ENCODE results near the gene ADARB1. TPM values are rescaled to one million over a fixed set of nuclear protein-coding genes. Genes with fewer than 3 reads are reported as not detected.
A peak's percentile ranks its signal among the peaks of the same experiment; 100 is the strongest.

Gene ADARB1
- polyA plus RNA-seq, 1 experiment, result 25.3 TPM

GRCh38 chr21:45045481-45045880 lies 28.9 kb upstream of the ADARB1 start:
- H3K4me3 ChIP-seq (ENCODE audit: low read depth, low read length), result no peak overlapping the region
- ChIA-PET POLR2A (no interaction called here), CTCF (no interaction called here)
- no peak overlapping the region for H3K27ac ChIP-seq (ENCODE audit: low read depth, low read length)
- DNase-seq (ENCODE audit: low read depth, low spot score), result no peak
- H3K9me3 ChIP-seq (ENCODE audit: control insufficient read depth, insufficient read depth, low read length), result peaks cover 16% of the 10 kb centered on the region
- H3K27me3 ChIP-seq (ENCODE audit: control insufficient read depth, insufficient read depth, low read length), result no peaks in the 10 kb centered on the region
- TF ChIP-seq CTCF (IDR thresholded peaks at IDR 0.05; ENCODE audit: low read depth, low read length), result no peak

- ChIA-PET CTCF (interaction anchor here (0.6 to 1.0 kb wide), 2 partner anchors 33 to 97 kb away, joined by 4 to 5 read pairs; no protein-coding TSS in a partner anchor), POLR2A (no interaction called here)
- peaks cover 16% of the 10 kb centered on the region for H3K9me3 ChIP-seq (ENCODE audit: control insufficient read depth, insufficient read depth, low read length)
- H3K27me3 ChIP-seq (ENCODE audit: control insufficient read depth, insufficient read depth, low read length), result no peaks in the 10 kb centered on the region
- no peak overlapping the region for H3K4me3 ChIP-seq (ENCODE audit: low read depth, low read length)
- no peak overlapping the region for H3K27ac ChIP-seq (ENCODE audit: low read depth, low read length)
- DNase-seq (ENCODE audit: low read depth, low spot score), result no peak
- TF ChIP-seq CTCF (IDR thresholded peaks at IDR 0.05; ENCODE audit: low read depth, low read length), result no peak
Observed at GRCh38 chr21:45047257-45047656, 27.1 kb upstream of the ADARB1 start.

GRCh38 chr21:45048026-45048698 lies 26.2 kb upstream of the ADARB1 start:
- Histone ChIP-seq H3K27ac (ENCODE audit: low read depth, low read length) (no peak overlapping the region), H3K27me3 (ENCODE audit: control insufficient read depth, insufficient read depth, low read length) (no peaks in the 10 kb centered on the region), H3K9me3 (ENCODE audit: control insufficient read depth, insufficient read depth, low read length) (peaks cover 16% of the 10 kb centered on the region), H3K4me3 (ENCODE audit: low read depth, low read length) (no peak overlapping the region)
- CTCF ChIA-PET, result interaction anchor here (0.6 kb wide), 1 partner anchor 34 kb away, joined by 4 read pairs; no protein-coding TSS in a partner anchor
- POLR2A ChIA-PET, result no interaction called here
- no peak for DNase-seq (ENCODE audit: low read depth, low spot score)
- no peak for TF ChIP-seq CTCF (IDR thresholded peaks at IDR 0.05; ENCODE audit: low read depth, low read length)

GRCh38 chr21:45048968-45049367 lies 25.4 kb upstream of the ADARB1 start:
- no peak for DNase-seq (ENCODE audit: low read depth, low spot score)
- H3K27ac ChIP-seq (ENCODE audit: low read depth, low read length), result no peak overlapping the region
- no peaks in the 10 kb centered on the region for H3K27me3 ChIP-seq (ENCODE audit: control insufficient read depth, insufficient read depth, low read length)
- CTCF ChIA-PET, result no interaction called here
- H3K4me3 ChIP-seq (ENCODE audit: low read depth, low read length), result no peak overlapping the region
- no peak for TF ChIP-seq CTCF (IDR thresholded peaks at IDR 0.05; ENCODE audit: low read depth, low read length)
- POLR2A ChIA-PET, result no interaction called here
- peaks cover 14% of the 10 kb centered on the region for H3K9me3 ChIP-seq (ENCODE audit: control insufficient read depth, insufficient read depth, low read length)

GRCh38 chr21:45049714-45050344 lies 24.6 kb upstream of the ADARB1 start:
- no peak overlapping the region for H3K4me3 ChIP-seq (ENCODE audit: low read depth, low read length)
- DNase-seq (ENCODE audit: low read depth, low spot score), result no peak
- no peak for TF ChIP-seq CTCF (IDR thresholded peaks at IDR 0.05; ENCODE audit: low read depth, low read length)
- H3K27me3 ChIP-seq (ENCODE audit: control insufficient read depth, insufficient read depth, low read length), result no peaks in the 10 kb centered on the region
- H3K27ac ChIP-seq (ENCODE audit: low read depth, low read length), result peak overlapping the region; percentile 98
- CTCF ChIA-PET, result no interaction called here
- POLR2A ChIA-PET, result interaction anchor here (0.7 to 2.0 kb wide), 14 partner anchors 9 to 93 kb away, joined by 3 to 16 read pairs (median 8); no protein-coding TSS in a partner anchor
- H3K9me3 ChIP-seq (ENCODE audit: control insufficient read depth, insufficient read depth, low read length), result peaks cover 14% of the 10 kb centered on the region

Measured in AG04450 (cell line).